Measurements from ENCODE around the gene HMGXB4.

- TF ChIP-seq CTCF (IDR thresholded peaks at IDR 0.05; ENCODE audit: low read depth, low read length, missing input control) = no peak
- TF ChIP-seq JUND (IDR thresholded peaks at IDR 0.05) = no peak
- TF ChIP-seq NR2F2 (IDR thresholded peaks at IDR 0.05) = peak; percentile 33
- TF ChIP-seq, protein P1, sequence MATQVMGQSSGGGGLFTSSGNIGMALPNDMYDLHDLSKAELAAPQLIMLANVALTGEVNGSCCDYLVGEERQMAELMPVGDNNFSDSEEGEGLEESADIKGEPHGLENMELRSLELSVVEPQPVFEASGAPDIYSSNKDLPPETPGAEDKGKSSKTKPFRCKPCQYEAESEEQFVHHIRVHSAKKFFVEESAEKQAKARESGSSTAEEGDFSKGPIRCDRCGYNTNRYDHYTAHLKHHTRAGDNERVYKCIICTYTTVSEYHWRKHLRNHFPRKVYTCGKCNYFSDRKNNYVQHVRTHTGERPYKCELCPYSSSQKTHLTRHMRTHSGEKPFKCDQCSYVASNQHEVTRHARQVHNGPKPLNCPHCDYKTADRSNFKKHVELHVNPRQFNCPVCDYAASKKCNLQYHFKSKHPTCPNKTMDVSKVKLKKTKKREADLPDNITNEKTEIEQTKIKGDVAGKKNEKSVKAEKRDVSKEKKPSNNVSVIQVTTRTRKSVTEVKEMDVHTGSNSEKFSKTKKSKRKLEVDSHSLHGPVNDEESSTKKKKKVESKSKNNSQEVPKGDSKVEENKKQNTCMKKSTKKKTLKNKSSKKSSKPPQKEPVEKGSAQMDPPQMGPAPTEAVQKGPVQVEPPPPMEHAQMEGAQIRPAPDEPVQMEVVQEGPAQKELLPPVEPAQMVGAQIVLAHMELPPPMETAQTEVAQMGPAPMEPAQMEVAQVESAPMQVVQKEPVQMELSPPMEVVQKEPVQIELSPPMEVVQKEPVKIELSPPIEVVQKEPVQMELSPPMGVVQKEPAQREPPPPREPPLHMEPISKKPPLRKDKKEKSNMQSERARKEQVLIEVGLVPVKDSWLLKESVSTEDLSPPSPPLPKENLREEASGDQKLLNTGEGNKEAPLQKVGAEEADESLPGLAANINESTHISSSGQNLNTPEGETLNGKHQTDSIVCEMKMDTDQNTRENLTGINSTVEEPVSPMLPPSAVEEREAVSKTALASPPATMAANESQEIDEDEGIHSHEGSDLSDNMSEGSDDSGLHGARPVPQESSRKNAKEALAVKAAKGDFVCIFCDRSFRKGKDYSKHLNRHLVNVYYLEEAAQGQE (IDR thresholded peaks at IDR 0.05) = no peak
- no peak for TF ChIP-seq TAF1 (conservative IDR thresholded peaks at IDR 0.05)
- no peak for TF ChIP-seq GABPA (IDR thresholded peaks at IDR 0.05 in 1 of 2, conservative IDR thresholded peaks at IDR 0.05 in 1 of 2)
These were observed 42.0 kb downstream of the HMGXB4 start for GRCh38 chr22:35299217-35299672.

Data from liver (tissue), 3 donors.